RWPE2 (cell line): ENCODE data around the gene CFAP206.

Experiments
- ATAC-seq: fragments of 200-7000 bp; cut with Tn5 transposase; 3 replicates; pipeline ENCODE4 v1.9.1; 2021; ENCODE audit warnings: low read depth
- DNase-seq: peaks from one replicate; pipeline ENCODE4 v3.0.0-alpha.2; 2020; ENCODE audit warnings: low spot score
- H3K27ac ChIP-seq: fragments of 450-650 bp; 2 replicates; pipeline ENCODE4 v1.5.1; 2017; ENCODE audit warnings: mild to moderate bottlenecking; ENCODE audit not compliant: poor library complexity, severe bottlenecking
- H3K27me3 ChIP-seq: fragments of 250-450 bp; sonication (Bioruptor Pico); 2 replicates; pipeline ENCODE4 v1.5.1; 2021; ENCODE audit warnings: mild to moderate bottlenecking, moderate library complexity; ENCODE audit not compliant: insufficient read depth, poor library complexity, severe bottlenecking
- H3K36me3 ChIP-seq: fragments of 250-450 bp; sonication (Bioruptor Pico); 2 replicates; pipeline ENCODE4 v1.5.1; 2020; ENCODE audit warnings: low read depth, mild to moderate bottlenecking, moderate library complexity
- H3K4me1 ChIP-seq: fragments of 250-450 bp; sonication (Bioruptor Pico); 2 replicates; pipeline ENCODE4 v1.5.1; 2021; ENCODE audit warnings: mild to moderate bottlenecking, moderate library complexity; ENCODE audit not compliant: insufficient read depth, poor library complexity, severe bottlenecking
- H3K4me3 ChIP-seq: fragments of 250-450 bp; sonication (Bioruptor Pico); 2 replicates; pipeline ENCODE4 v1.5.1; 2021; ENCODE audit warnings: mild to moderate bottlenecking, moderate library complexity; ENCODE audit not compliant: severe bottlenecking
- H3K9me3 ChIP-seq: fragments of 250-450 bp; sonication (Bioruptor Pico); 2 replicates; pipeline ENCODE4 v1.5.1; 2021; ENCODE audit warnings: mild to moderate bottlenecking, moderate library complexity; ENCODE audit not compliant: severe bottlenecking
- CTCF ChIP-seq: fragments of 450-650 bp; IDR thresholded peaks from one replicate; pipeline ENCODE4 v1.5.1; 2017; ENCODE audit warnings: mild to moderate bottlenecking, moderate library complexity; ENCODE audit not compliant: poor library complexity, severe bottlenecking

CFAP206 gene

GRCh38 chr6:87407901-87408720 is at the start of gene CFAP206:
Gene CFAP206 (plus strand): TSS chr6:87407972. CDS start chr6:87409840, 1,868 bp downstream.
- TF ChIP-seq CTCF, result peak; percentile 26
- DNase-seq (peak; percentile 75), ATAC-seq (peak; percentile 84)
- H3K4me3 ChIP-seq, result peak within 1 kb of the TSS; percentile 92
- no peaks in the 10 kb centered on the region for H3K9me3 ChIP-seq
- H3K27me3 ChIP-seq, result no peaks in the 10 kb centered on the region
- peak within 1 kb of the TSS; percentile 38 for H3K27ac ChIP-seq
- H3K4me1 ChIP-seq, result peaks cover 4% of the 10 kb centered on the region
- H3K36me3 ChIP-seq, result no peaks in the 10 kb centered on the region

GRCh38 chr6:87364602-87365252 is 43.0 kb upstream of the CFAP206 start:
- H3K27ac ChIP-seq, result no peak overlapping the region
- no peak for ATAC-seq
- DNase-seq, result no peak

GRCh38 chr6:87366072-87366827 is 41.5 kb upstream of the CFAP206 start:
- no peaks in the 10 kb centered on the region for H3K27me3 ChIP-seq
- DNase-seq (no peak), ATAC-seq (no peak; the same call in 2 of the 3 replicates)
- no peak overlapping the region for H3K27ac ChIP-seq
- no peaks in the 10 kb centered on the region for H3K4me1 ChIP-seq
- no peak overlapping the region for H3K4me3 ChIP-seq
- H3K36me3 ChIP-seq, result no peaks in the 10 kb centered on the region
- peaks cover 3% of the 10 kb centered on the region for H3K9me3 ChIP-seq
- TF ChIP-seq CTCF, result no peak

More at GRCh38 chr6:87364602-87365252, 43.0 kb upstream of the CFAP206 start:
- Histone ChIP-seq H3K36me3 (no peaks in the 10 kb centered on the region), H3K27me3 (no peaks in the 10 kb centered on the region), H3K9me3 (peaks cover 3% of the 10 kb centered on the region), H3K4me3 (no peak overlapping the region), H3K4me1 (no peaks in the 10 kb centered on the region)
- no peak for TF ChIP-seq CTCF

GRCh38 chr6:87366899-87367298 is 40.9 kb upstream of the CFAP206 start:
- H3K4me3 ChIP-seq, result no peak overlapping the region
- H3K27me3 ChIP-seq, result no peaks in the 10 kb centered on the region
- H3K27ac ChIP-seq, result no peak overlapping the region
- no peak for TF ChIP-seq CTCF
- H3K4me1 ChIP-seq, result no peaks in the 10 kb centered on the region
- H3K36me3 ChIP-seq, result no peaks in the 10 kb centered on the region
- peaks cover 3% of the 10 kb centered on the region for H3K9me3 ChIP-seq
- DNase-seq, result no peak
- no peak for ATAC-seq
